ENCODE results near the gene IFITM10. TPM values are rescaled to one million over a fixed set of nuclear protein-coding genes. Genes with fewer than 3 reads are reported as not detected.

The IFITM10 gene
- polyA plus RNA-seq, 1 of the 3 experiments (the other 2 are of a cell fraction) = 0.21 TPM

GRCh38 chr11:1763796-1764661, 13.6 kb upstream of the IFITM10 start, which contains the start of gene CTSD (continued):
- TF ChIP-seq USF2 (IDR thresholded peaks at IDR 0.05; ENCODE audit: borderline replicate concordance, low read depth, low read length) = peak; percentile 93
- TF ChIP-seq RXRA (IDR thresholded peaks at IDR 0.05; ENCODE audit: borderline replicate concordance, low read depth) = no peak
- TF ChIP-seq FOSL2 (IDR thresholded peaks at IDR 0.05; ENCODE audit: borderline replicate concordance, low read depth) = no peak
- no peak for TF ChIP-seq REST (IDR thresholded peaks at IDR 0.05; ENCODE audit: low read depth, low read length)
- TF ChIP-seq NRF1 (IDR thresholded peaks at IDR 0.05; ENCODE audit: low read depth, low read length) = peak; percentile 73
- TF ChIP-seq MAX (IDR thresholded peaks at IDR 0.05; ENCODE audit: low read depth) = peak; percentile 81; the same call in 1 of the 2 replicates
- no peak for TF ChIP-seq ELF1 (IDR thresholded peaks at IDR 0.05)

GRCh38 chr11:1763336-1763795, 13.0 kb upstream of the IFITM10 start:
- no peaks in the 10 kb centered on the region for H4K20me1 ChIP-seq (ENCODE audit: insufficient read depth)
- H3K27me3 ChIP-seq (ENCODE audit: insufficient read depth) = no peaks in the 10 kb centered on the region
- peak overlapping the region; percentile 35; the same call in 1 of the 2 replicates for H2AFZ ChIP-seq (ENCODE audit: low read depth)
- peak overlapping the region; percentile 99 for H3K4me2 ChIP-seq
- peaks cover 4 to 19% of the 10 kb centered on the region in 2 experiments; a peak in 3 of 4 replicates for H3K4me1 ChIP-seq (ENCODE audit: control insufficient read depth in 1 of 2, insufficient read depth in 2 of 2, low read depth in 1 of 2, low read length in 1 of 2)
- H3K27ac ChIP-seq (ENCODE audit: low read depth in 2 of 2, low read length in 1 of 2) = peak overlapping the region in 1 of 2 experiments; percentile 69; a peak in 1 of 4 replicates
- H3K36me3 ChIP-seq (replicated peaks in 1 of 2; ENCODE audit: control insufficient read depth in 1 of 2, insufficient read depth in 2 of 2, low read length in 1 of 2) = peaks cover 0 to 25% of the 10 kb centered on the region in 2 experiments
- peak overlapping the region; percentile 87 for H3K9ac ChIP-seq
- peaks cover 21% of the 10 kb centered on the region for H3K79me2 ChIP-seq (ENCODE audit: insufficient read depth)
- no peaks in the 10 kb centered on the region for H3F3A ChIP-seq (replicated peaks; ENCODE audit: insufficient read depth)
- POLR2A ChIA-PET = interaction anchor here (1.2 to 1.5 kb wide), 4 partner anchors 10 to 69 kb away, joined by 3 to 4 read pairs (median 4); no protein-coding TSS in a partner anchor
- H3K9me3 ChIP-seq = no peaks in the 10 kb centered on the region
- WGBS (ENCODE audit: low lambda C conversion rate) = 4% methylated on average over 17 of the region's 32 CpGs
- DNase-seq = peak; percentile 65
- no peaks in the 10 kb centered on the region for H3K9me2 ChIP-seq
- H3K4me3 ChIP-seq (ENCODE audit: low read depth in 2 of 2, low read length in 1 of 2) = peak overlapping the region; percentile 92 to 94
- CTCF ChIA-PET = interaction anchor here (1.0 to 3.5 kb wide), 6 partner anchors 10 to 388 kb away, joined by 3 to 18 read pairs (median 6); no protein-coding TSS in a partner anchor
- TF ChIP-seq EP300 (IDR thresholded peaks at IDR 0.05; ENCODE audit: borderline replicate concordance in 1 of 2, low read depth in 1 of 2, low read length in 1 of 2) (no peak), TCF12 (IDR thresholded peaks at IDR 0.05) (no peak), CTCF (IDR thresholded peaks at IDR 0.05) (no peak), FOXJ3 (CRISPR knock-in tag; IDR thresholded peaks at IDR 0.05) (no peak), EZH2phosphoT487 (IDR thresholded peaks at IDR 0.05; ENCODE audit: borderline replicate concordance, low read depth) (no peak), JUND (IDR thresholded peaks at IDR 0.05) (no peak), FOXM1 (IDR thresholded peaks at IDR 0.05; ENCODE audit: low read depth) (no peak), PBX3 (IDR thresholded peaks at IDR 0.05) (no peak), REST (IDR thresholded peaks at IDR 0.05; ENCODE audit: low read depth, low read length) (no peak)

All from SK-N-SH (cell line).